Activated CD4-positive, alpha-beta T cell treated with anti-CD3 and anti-CD28 coated beads for 36 hours (primary cell): ENCODE measurements around the gene ADAMTS12. TPM values are rescaled to one million over a fixed set of nuclear protein-coding genes. Genes with fewer than 3 reads are reported as not detected.

ENCODE experiments used
- ATAC-seq: fragments of 200-7000 bp; cut with Tn5 transposase; one replicate; pipeline ENCODE4 v1.10.0; 2021; ENCODE audit warnings: mild to moderate bottlenecking, moderate library complexity
- CTCF ChIA-PET: fragments of 350-600 bp; sonication (Branson Sonifier 250); formaldehyde crosslinking; loops from one replicate; lab custom pipeline; 2021; ENCODE audit warnings: antibody characterized with exemption; lab: Charles Lee
- POLR2A ChIA-PET: fragments of 350-600 bp; sonication (Branson Sonifier 250); formaldehyde crosslinking; loops from one replicate; lab custom pipeline; 2021; ENCODE audit warnings: antibody characterized with exemption, inconsistent platforms; lab: Charles Lee
- DNase-seq: peaks from one replicate; pipeline ENCODE4 v3.0.0-alpha.2; 2020
- H3K27ac Mint-ChIP-seq: one replicate; pipeline ENCODE4 v1.8.0; 2021; ENCODE audit warnings: mixed read lengths
- H3K27me3 Mint-ChIP-seq: one replicate; pipeline ENCODE4 v1.8.0; 2021; ENCODE audit warnings: mixed read lengths
- H3K36me3 Mint-ChIP-seq: one replicate; pipeline ENCODE4 v1.8.0; 2021; ENCODE audit warnings: low read depth, mixed read lengths
- H3K4me1 Mint-ChIP-seq: one replicate; pipeline ENCODE4 v1.8.0; 2021; ENCODE audit warnings: mixed read lengths
- H3K4me3 Mint-ChIP-seq: one replicate; pipeline ENCODE4 v1.8.0; 2021; ENCODE audit warnings: mild to moderate bottlenecking, moderate library complexity, mixed read lengths
- H3K9me3 Mint-ChIP-seq: one replicate; pipeline ENCODE4 v1.8.0; 2021; ENCODE audit warnings: low read depth, mixed read lengths
- intact Hi-C, 2 experiments: fragments of 100-400 bp; cut with DNase I in 1 of 2; cut with micrococcal nuclease in 1 of 2; formaldehyde crosslinking; loops; one replicate each; pipeline versions ENCODE4 v1.14.2 to v1.15.1; 2022 to 2024; cut with DNase I, micrococcal nuclease
- total RNA-seq, 2 experiments: library from RNA; stranded (reverse); gene quantifications; one replicate each; pipeline ENCODE4 v1.2.3, GENCODE V29; 2021

ADAMTS12 gene
- total RNA-seq, 2 experiments from 2014 or later, result not detected

- H3K4me1 Mint-ChIP-seq, result no peaks in the 10 kb centered on the region
- H3K9me3 Mint-ChIP-seq, result no peaks in the 10 kb centered on the region
- H3K27me3 Mint-ChIP-seq, result peaks cover 1% of the 10 kb centered on the region
- DNase-seq (no peak), ATAC-seq (no peak)
- ChIA-PET CTCF (no interaction called here), POLR2A (no interaction called here)
- intact Hi-C loops, result no loop called here
- no peak overlapping the region for H3K27ac Mint-ChIP-seq
- no peak overlapping the region for H3K4me3 Mint-ChIP-seq
- H3K36me3 Mint-ChIP-seq, result no peaks in the 10 kb centered on the region
These were observed 143.0 kb downstream of the ADAMTS12 start for GRCh38 chr5:33748754-33749153.

GRCh38 chr5:33745101-33745770 lies 146.6 kb downstream of the ADAMTS12 start:
- CTCF ChIA-PET, result interaction anchor here (1.5 kb wide), 1 partner anchor 12 kb away, joined by 3 read pairs; no protein-coding TSS in a partner anchor
- Mint-ChIP-seq H3K4me3 (no peak overlapping the region), H3K4me1 (no peaks in the 10 kb centered on the region)

GRCh38 chr5:33743099-33743498 lies 148.7 kb downstream of the ADAMTS12 start:
- DNase-seq, result no peak
- Mint-ChIP-seq H3K4me3 (no peak overlapping the region), H3K36me3 (no peaks in the 10 kb centered on the region), H3K9me3 (no peaks in the 10 kb centered on the region), H3K27ac (no peak overlapping the region), H3K4me1 (no peaks in the 10 kb centered on the region), H3K27me3 (peaks cover 2% of the 10 kb centered on the region)
- ChIA-PET POLR2A (no interaction called here), CTCF (no interaction called here)
- no peak for ATAC-seq
- intact Hi-C loops, result no loop called here

More at GRCh38 chr5:33745101-33745770, 146.6 kb downstream of the ADAMTS12 start:
- H3K27me3 Mint-ChIP-seq, result no peaks in the 10 kb centered on the region
- H3K9me3 Mint-ChIP-seq, result no peaks in the 10 kb centered on the region
- no peak overlapping the region for H3K27ac Mint-ChIP-seq
- no peaks in the 10 kb centered on the region for H3K36me3 Mint-ChIP-seq
- no peak for DNase-seq
- POLR2A ChIA-PET, result no interaction called here
- intact Hi-C loops, result no loop called here
- ATAC-seq, result no peak

DNA sequence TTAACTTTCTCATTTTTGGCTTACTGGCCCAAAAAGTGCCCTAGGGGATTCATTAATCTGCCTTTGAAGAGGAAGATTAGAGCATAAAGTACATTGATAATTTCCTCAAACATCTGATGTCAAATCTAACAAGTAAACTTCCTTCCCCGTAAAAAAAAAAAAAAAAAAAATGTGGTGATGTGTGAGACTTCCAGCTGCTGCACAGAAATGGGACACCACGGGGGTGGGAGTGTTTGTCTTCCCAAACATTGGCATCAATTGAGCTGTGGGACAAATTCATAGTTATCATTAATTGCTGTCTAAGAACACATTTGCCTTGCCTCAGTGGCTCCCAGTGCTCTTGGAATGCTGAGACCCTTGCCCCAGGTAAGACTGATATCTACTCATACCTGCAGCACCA lies 149.6 kb downstream of the ADAMTS12 start:
- intact Hi-C loops, result no loop called here
- DNase-seq (no peak), ATAC-seq (no peak)
- Mint-ChIP-seq H3K9me3 (no peaks in the 10 kb centered on the region), H3K4me1 (no peaks in the 10 kb centered on the region), H3K27me3 (peaks cover 2% of the 10 kb centered on the region), H3K27ac (no peak overlapping the region), H3K36me3 (no peaks in the 10 kb centered on the region), H3K4me3 (no peak overlapping the region)
- POLR2A ChIA-PET, result no interaction called here
- CTCF ChIA-PET, result interaction anchor here (0.6 kb wide), 1 partner anchor 115 kb away, joined by 3 read pairs; no protein-coding TSS in a partner anchor

DNA sequence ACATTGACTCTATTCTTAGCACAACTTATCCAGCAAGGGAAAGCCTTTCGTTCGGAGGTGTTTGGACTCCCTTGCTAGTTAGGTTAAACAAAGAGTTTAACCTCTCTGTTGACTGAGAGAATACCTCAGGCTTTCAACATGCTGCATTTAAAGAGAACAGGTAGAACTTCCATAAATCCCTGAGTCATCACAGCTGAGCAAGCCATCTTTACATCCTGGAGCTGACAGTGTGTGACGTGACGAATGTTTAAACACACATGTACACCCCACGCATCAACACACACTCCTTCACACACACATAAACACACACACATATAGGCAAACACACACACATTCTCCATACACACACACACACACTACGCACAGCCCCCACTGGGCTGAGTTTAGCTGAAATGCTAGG lies 152.8 kb downstream of the ADAMTS12 start:
- H3K4me3 Mint-ChIP-seq, result no peak overlapping the region
- POLR2A ChIA-PET, result no interaction called here
- no peaks in the 10 kb centered on the region for H3K4me1 Mint-ChIP-seq
- intact Hi-C loops, result no loop called here
- no peak overlapping the region for H3K27ac Mint-ChIP-seq
- H3K36me3 Mint-ChIP-seq, result no peaks in the 10 kb centered on the region
- DNase-seq (no peak), ATAC-seq (no peak)
- peaks cover 2% of the 10 kb centered on the region for H3K27me3 Mint-ChIP-seq
- CTCF ChIA-PET, result no interaction called here
- H3K9me3 Mint-ChIP-seq, result no peaks in the 10 kb centered on the region

- DNase-seq (no peak), ATAC-seq (no peak)
- no peaks in the 10 kb centered on the region for H3K9me3 Mint-ChIP-seq
- CTCF ChIA-PET, result no interaction called here
- H3K27ac Mint-ChIP-seq, result no peak overlapping the region
- H3K27me3 Mint-ChIP-seq, result peaks cover 5% of the 10 kb centered on the region
- H3K36me3 Mint-ChIP-seq, result no peaks in the 10 kb centered on the region
- intact Hi-C loops, result no loop called here
- H3K4me1 Mint-ChIP-seq, result no peaks in the 10 kb centered on the region
- H3K4me3 Mint-ChIP-seq, result no peak overlapping the region
- POLR2A ChIA-PET, result no interaction called here
These were observed 153.7 kb downstream of the ADAMTS12 start for GRCh38 chr5:33738097-33738496.

GRCh38 chr5:33737697-33738096 lies 154.1 kb downstream of the ADAMTS12 start:
- no peak overlapping the region for H3K27ac Mint-ChIP-seq
- H3K27me3 Mint-ChIP-seq, result peaks cover 5% of the 10 kb centered on the region
- no peaks in the 10 kb centered on the region for H3K9me3 Mint-ChIP-seq
- no peaks in the 10 kb centered on the region for H3K4me1 Mint-ChIP-seq
- DNase-seq, result no peak
- no peaks in the 10 kb centered on the region for H3K36me3 Mint-ChIP-seq
- H3K4me3 Mint-ChIP-seq, result no peak overlapping the region
- no peak for ATAC-seq
- intact Hi-C loops, result no loop called here
- POLR2A ChIA-PET, result no interaction called here
- CTCF ChIA-PET, result no interaction called here

- Mint-ChIP-seq H3K9me3 (no peaks in the 10 kb centered on the region), H3K4me1 (no peaks in the 10 kb centered on the region), H3K27me3 (peaks cover 5% of the 10 kb centered on the region), H3K4me3 (no peak overlapping the region), H3K27ac (no peak overlapping the region), H3K36me3 (no peaks in the 10 kb centered on the region)
- ChIA-PET CTCF (no interaction called here), POLR2A (no interaction called here)
- ATAC-seq (no peak), DNase-seq (no peak)
- intact Hi-C loops, result no loop called here
These were observed 154.5 kb downstream of the ADAMTS12 start for GRCh38 chr5:33737284-33737683.

DNA sequence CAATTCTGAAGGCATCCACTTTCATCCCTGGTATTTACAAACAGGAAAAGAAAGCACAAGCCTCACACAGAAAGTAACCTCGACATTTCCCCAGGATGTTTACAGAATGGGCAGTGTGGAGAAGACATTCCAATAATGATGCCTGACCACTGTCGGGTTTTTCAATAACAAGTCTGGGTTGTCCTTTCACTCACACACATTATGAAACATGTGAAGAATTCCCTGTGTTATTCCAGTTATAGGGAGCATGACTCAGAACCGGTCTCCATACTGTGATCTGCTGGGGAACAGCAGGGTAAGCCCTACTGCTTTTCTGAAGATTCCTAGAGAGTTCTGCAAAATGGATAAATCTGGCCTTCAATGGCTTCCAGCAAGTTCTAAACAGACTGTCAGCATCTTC lies 155.3 kb downstream of the ADAMTS12 start:
- H3K4me3 Mint-ChIP-seq, result no peak overlapping the region

DNA sequence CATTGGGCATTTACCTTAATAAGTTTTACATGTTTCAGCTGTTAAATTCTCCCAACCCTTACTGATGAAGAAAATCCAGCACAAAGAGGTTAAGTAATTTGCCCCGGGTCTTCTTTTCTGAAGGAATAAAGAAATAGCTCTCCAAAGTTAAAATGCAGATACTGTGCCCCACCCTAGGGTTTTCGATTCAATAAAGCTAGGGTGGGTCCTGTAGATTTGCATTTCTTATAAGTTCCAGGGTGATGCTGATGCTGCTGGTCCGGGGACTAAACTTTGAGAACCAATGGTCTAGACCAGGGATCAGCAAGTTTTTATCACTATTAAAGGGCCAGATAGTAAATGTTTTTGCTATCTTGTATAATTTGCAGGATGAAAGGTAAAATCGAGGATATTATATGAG lies 156.7 kb downstream of the ADAMTS12 start:
- DNase-seq (no peak), ATAC-seq (no peak)
- no peaks in the 10 kb centered on the region for H3K9me3 Mint-ChIP-seq
- H3K27me3 Mint-ChIP-seq, result peaks cover 5% of the 10 kb centered on the region
- H3K27ac Mint-ChIP-seq, result no peak overlapping the region
- intact Hi-C loops, result no loop called here
- CTCF ChIA-PET, result interaction anchor here (1.5 kb wide), 1 partner anchor 65 kb away, joined by 6 read pairs; no protein-coding TSS in a partner anchor
- no peak overlapping the region for H3K4me3 Mint-ChIP-seq
- POLR2A ChIA-PET, result no interaction called here
- no peaks in the 10 kb centered on the region for H3K36me3 Mint-ChIP-seq
- no peaks in the 10 kb centered on the region for H3K4me1 Mint-ChIP-seq

More for the DNA sequence above, 155.3 kb downstream of the ADAMTS12 start:
- intact Hi-C loops, result no loop called here
- ChIA-PET CTCF (no interaction called here), POLR2A (no interaction called here)
- Mint-ChIP-seq H3K4me1 (no peaks in the 10 kb centered on the region), H3K27me3 (peaks cover 5% of the 10 kb centered on the region), H3K9me3 (no peaks in the 10 kb centered on the region), H3K27ac (no peak overlapping the region), H3K36me3 (no peaks in the 10 kb centered on the region)
- DNase-seq (no peak), ATAC-seq (no peak)

DNA sequence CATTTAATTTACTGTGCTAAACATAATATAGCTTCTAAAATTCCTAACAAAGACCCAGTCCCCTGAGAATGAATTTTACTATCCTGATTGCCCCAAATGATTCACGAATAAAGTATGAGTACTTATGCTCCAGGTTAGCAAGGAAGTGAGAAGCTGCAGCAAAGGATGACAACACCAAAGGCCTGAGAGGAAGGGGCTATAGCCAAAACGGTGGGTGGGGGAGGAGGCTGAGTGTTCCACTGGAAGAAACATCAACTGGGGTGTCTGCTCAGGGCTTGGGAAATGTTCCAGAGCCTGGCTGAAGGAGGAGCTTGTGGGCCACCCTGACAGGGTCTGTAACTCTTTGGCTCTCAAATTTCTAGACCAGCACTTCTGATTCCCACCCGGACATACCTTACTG lies 157.3 kb downstream of the ADAMTS12 start:
- intact Hi-C loops, result no loop called here
- no peaks in the 10 kb centered on the region for H3K9me3 Mint-ChIP-seq
- no peaks in the 10 kb centered on the region for H3K4me1 Mint-ChIP-seq
- no peak overlapping the region for H3K4me3 Mint-ChIP-seq
- ChIA-PET POLR2A (no interaction called here), CTCF (interaction anchor here (1.5 kb wide), 1 partner anchor 66 kb away, joined by 6 read pairs; no protein-coding TSS in a partner anchor)
- H3K27ac Mint-ChIP-seq, result no peak overlapping the region
- peaks cover 5% of the 10 kb centered on the region for H3K27me3 Mint-ChIP-seq
- H3K36me3 Mint-ChIP-seq, result no peaks in the 10 kb centered on the region
- ATAC-seq, result no peak
- DNase-seq, result no peak

DNA sequence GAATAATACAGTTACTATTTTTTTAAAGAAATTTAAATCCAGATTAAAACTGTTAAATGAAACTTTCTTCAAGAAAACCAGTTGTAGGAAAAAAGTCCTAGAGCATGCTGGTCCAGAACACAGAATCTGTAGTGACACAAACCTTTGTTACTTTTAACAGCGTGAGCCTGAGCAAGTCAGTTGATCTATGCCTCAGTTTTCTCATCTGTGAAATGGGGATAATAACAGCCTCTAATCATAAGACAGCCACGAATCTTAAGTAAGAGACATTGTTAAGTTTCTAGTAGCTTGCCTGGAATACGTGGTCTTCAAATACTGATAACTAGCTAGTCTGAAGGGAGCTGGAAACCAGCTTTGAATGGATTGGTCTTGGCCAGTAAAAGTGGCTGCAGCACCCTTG lies 158.6 kb downstream of the ADAMTS12 start:
- H3K4me3 Mint-ChIP-seq, result no peak overlapping the region

More for the DNA sequence above, 158.6 kb downstream of the ADAMTS12 start:
- CTCF ChIA-PET, result interaction anchor here (1.3 kb wide), 1 partner anchor 11 kb away, joined by 3 read pairs; no protein-coding TSS in a partner anchor
- Mint-ChIP-seq H3K27ac (no peak overlapping the region), H3K9me3 (no peaks in the 10 kb centered on the region), H3K4me1 (no peaks in the 10 kb centered on the region), H3K36me3 (no peaks in the 10 kb centered on the region), H3K27me3 (peaks cover 2% of the 10 kb centered on the region)
- intact Hi-C loops, result no loop called here
- no peak for DNase-seq
- POLR2A ChIA-PET, result no interaction called here
- no peak for ATAC-seq
